ENCODE measurements around the gene PHAF1.
A peak's percentile ranks its signal among the peaks of the same experiment; 100 is the strongest.

PHAF1 gene

GRCh38 chr16:67177743-67178699 lies 68.3 kb downstream of the PHAF1 start:
- peak; percentile 30 to 43 for DNase-seq (ENCODE audit: low read depth in 1 of 2, low spot score in 1 of 2)

GRCh38 chr16:67179421-67180080 lies 69.8 kb downstream of the PHAF1 start:
- DNase-seq (ENCODE audit: low read depth in 1 of 2, low spot score in 1 of 2), result no peak

DNA sequence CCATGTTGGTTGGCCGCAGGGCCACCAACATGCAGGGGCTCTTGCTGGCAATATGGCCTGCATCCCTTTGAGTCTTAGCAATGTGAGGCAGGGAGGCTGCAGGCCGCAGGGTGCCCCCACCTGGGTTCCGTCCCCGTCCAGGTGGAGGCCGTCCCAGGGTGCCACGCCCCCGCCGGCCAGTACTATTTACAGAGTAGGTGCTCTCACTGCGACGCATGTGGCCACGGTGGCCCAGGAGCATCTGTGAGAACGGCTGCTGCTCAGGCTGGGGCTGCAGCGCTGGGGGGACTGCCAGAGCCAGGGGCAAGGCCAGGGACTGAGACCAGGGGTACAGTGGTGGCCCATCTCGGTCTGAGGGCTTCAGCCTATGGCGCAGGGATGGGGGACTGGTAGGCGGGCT lies 70.4 kb downstream of the PHAF1 start:
- DNase-seq (ENCODE audit: low read depth in 1 of 2, low spot score in 1 of 2), result no peak

DNA sequence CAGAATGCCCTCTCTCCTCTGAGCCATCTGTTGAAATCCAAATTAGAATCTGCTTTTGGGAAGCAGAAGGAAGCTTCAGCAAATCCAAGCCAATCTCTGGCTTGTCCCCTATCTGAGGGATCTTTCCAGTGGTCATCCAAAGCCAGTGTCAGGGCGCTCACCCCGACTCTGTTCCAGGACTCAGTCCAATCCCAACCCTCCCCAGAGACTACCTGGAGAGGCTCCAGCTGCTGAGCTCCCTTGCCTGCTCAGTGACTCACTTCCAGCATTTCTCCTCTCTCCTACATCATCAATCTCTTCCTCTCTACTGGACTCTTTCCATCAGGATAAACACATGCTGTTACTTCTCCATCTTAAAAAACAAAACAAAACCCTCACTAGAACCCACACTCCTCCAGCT lies 71.6 kb downstream of the PHAF1 start:
- no peak for DNase-seq (ENCODE audit: low read depth in 1 of 2, low spot score in 1 of 2)

- DNase-seq (ENCODE audit: low read depth in 1 of 2, low spot score in 1 of 2), result no peak
These were observed 72.5 kb downstream of the PHAF1 start for GRCh38 chr16:67182288-67182687.

- no peak for DNase-seq (ENCODE audit: low read depth in 1 of 2, low spot score in 1 of 2)
These were observed 73.5 kb downstream of the PHAF1 start for GRCh38 chr16:67183284-67183626.

- DNase-seq (ENCODE audit: low read depth in 1 of 2, low spot score in 1 of 2), result peak; percentile 75 to 86
These were observed 74.1 kb downstream of the PHAF1 start, which contains the start of gene MATCAP1 for GRCh38 chr16:67183627-67184452. Gene MATCAP1 (minus strand): TSS chr16:67183963. CDS start chr16:67180610, 3,353 bp downstream.

DNA sequence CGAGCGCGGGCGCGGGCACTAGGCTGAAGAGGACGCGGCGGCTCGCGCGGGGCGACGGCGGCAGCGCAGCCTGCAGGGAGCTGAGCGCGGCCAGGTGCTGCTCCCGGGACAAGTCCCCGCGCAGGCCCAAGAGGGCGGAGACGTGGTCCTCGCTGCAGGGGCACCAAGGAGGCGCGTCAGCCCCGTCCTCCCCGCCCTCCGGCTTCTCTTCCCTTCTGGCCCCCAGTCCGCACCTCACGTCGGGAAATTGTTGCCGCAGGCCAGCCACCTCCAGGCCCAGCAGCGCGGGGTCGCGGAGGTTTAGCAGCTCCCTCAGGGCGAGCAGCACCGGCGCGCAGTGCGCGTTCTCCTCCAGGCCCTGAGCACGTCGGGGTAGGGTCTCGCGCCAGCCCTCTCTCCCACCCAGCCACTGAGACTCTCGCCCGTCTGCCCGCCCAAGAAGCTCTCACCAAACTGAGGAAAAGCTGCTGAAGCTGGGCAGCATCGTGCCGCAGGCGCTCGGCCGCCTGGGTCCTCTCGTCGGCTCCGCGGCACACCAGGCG lies 74.8 kb downstream of the PHAF1 start:
- no peak for DNase-seq (ENCODE audit: low read depth in 1 of 2, low spot score in 1 of 2)

- DNase-seq (ENCODE audit: low read depth in 1 of 2, low spot score in 1 of 2), result peak; percentile 73
These were observed 75.4 kb downstream of the PHAF1 start for GRCh38 chr16:67184995-67185650.

DNA sequence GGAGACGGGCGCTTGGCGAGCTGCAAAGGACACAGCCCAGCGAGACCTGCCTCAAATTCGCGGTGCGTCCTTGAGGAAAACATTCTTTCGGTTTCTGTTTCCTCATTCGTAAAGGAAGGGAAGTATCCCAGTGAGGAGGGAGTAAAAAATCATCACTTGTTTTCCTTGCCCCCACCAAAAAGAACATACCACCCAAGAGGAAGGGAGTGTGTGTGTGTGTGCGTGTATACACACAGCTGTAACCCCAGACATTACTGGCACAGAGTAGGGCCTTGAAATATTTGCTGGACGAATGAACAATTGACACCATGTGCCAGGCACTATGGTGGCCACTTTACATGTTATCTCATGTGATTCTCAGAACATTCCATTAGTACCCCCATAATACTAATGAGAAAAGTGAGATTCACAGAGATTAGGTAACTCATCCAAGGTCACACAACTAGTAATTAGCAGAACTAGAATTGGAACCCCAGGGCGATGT lies 76.0 kb downstream of the PHAF1 start:
- DNase-seq (ENCODE audit: low read depth in 1 of 2, low spot score in 1 of 2), result no peak

GRCh38 chr16:67186550-67186950 lies 76.8 kb downstream of the PHAF1 start:
- DNase-seq (ENCODE audit: low read depth in 1 of 2, low spot score in 1 of 2), result no peak

GRCh38 chr16:67187175-67187890 lies 77.6 kb downstream of the PHAF1 start:
- no peak for DNase-seq (ENCODE audit: low read depth in 1 of 2, low spot score in 1 of 2)

GRCh38 chr16:67188323-67188722 lies 78.6 kb downstream of the PHAF1 start:
- no peak for DNase-seq (ENCODE audit: low read depth in 1 of 2, low spot score in 1 of 2)

DNA sequence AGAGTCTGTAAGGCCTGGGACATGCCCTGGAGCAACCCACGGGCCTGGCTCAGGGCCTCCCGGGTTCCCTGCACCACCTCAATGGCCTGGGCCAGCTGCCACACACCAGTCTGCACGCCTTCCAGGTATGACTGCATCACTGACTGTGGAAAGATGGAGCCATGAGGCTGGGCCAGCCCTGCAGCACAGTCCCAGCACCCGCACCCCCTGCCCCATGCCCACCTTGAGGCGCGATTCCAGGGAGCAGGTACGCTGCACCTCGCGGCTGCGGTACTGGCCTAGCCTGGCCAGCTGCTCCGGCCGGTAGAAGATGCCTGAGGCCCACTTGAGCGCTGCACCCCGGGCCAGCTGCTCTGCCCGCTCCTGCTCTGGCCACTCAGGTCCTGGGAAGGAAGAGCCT lies 79.1 kb downstream of the PHAF1 start:
- no peak for DNase-seq (ENCODE audit: low read depth in 1 of 2, low spot score in 1 of 2)

DNA sequence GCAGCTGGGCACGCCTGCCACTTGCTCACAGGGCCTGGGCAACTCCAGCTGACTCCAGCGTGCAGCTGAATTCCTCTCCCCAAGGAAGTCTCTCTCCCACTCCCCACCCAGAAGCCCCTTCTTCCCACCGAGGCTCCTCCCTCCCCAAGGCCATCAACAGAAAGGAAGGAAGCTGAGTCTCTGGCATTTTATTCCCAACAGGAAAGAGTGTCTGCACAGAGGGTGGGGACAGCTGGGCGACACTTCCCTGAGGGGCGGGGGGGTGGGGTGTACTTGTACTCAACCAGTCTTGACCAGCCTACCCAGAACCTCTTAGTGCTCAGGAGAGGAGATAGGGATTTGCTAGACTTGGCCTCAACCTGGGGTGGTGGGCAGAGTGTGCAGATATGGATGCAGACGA lies 80.3 kb downstream of the PHAF1 start, which contains the start of gene EXOC3L1:
EXOC3L1 (minus strand) TSS at position 96 of the 400 bp plus-strand sequence. CDS start 460 bp downstream, outside the sequence.
- DNase-seq (ENCODE audit: low read depth in 1 of 2, low spot score in 1 of 2), result no peak

- no peak for DNase-seq (ENCODE audit: low read depth in 1 of 2, low spot score in 1 of 2)
These were observed 81.0 kb downstream of the PHAF1 start for GRCh38 chr16:67190448-67191399.

DNA sequence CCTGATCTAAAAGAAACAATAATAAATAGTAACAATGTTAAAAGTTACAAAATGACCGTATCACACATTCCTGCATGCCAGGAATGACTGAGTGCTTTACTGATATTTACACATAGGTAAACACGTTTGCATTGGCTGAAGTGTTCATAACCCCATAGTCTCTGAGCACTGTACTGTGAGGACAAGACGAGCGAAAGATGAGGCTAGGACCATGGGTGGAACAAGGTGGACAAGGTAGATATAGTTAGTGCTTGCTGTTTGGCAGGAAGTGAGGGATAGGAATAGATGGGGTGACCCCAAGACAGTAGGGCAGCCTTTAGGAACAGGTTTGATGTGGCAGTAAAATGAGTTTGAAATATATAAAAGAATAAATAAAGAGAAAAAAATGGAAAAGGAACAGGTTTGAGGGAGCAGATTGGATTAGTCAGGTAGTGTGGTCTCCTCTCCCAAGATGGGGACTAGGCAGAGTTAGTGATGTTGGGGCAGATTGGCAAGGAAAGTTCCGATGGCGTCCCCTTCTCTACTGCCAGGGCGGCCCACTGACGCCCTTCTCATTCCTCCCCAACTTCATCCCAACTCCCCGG lies 81.8 kb downstream of the PHAF1 start:
- no peak for DNase-seq (ENCODE audit: low read depth in 1 of 2, low spot score in 1 of 2)

DNA sequence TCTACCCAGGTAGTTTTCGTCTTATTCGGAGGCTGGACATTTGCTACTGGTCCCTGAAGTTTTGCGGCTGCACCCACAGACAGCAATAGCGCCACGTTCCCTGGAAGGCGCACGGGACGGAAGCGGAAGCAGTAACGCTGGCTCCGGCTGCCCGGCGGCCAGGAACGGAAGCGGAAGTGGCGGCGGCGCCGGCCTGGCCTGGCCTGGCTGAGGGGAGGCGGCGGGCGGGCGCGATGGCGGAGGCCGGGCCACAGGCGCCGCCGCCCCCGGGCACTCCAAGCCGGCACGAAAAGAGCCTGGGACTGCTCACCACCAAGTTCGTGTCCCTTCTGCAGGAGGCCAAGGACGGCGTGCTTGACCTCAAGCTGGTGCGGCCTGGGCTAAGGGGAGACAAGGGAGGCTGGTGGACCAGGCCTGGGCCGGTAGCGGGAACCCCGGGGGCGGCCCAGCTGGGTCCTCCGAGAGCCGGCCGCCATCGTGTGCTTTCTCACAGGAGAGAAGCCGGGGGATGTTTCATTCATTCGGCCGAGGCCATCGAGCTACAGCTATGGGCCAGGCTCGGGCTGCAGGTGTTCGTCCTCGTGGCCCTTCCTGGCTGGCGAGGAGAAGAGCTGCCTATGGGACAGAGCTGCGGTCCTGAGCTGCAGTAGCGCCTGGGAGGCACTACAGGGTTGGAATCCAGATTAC lies 82.4 kb downstream of the PHAF1 start, which contains the start of gene E2F4:
E2F4 (plus strand) TSS at position 161 of the 687 bp plus-strand sequence; CDS start at position 234, 73 bp downstream.
- DNase-seq (ENCODE audit: low read depth in 1 of 2, low spot score in 1 of 2), result peak; percentile 70 to 79
